Trophoblast cell (in vitro differentiated cells and primary cell): ENCODE data around the gene MAML3.

ENCODE experiments used
- DNase-seq, 2 donors: peaks; one replicate each; pipeline ENCODE4 v3.0.0-alpha.2; 2016
- H2AFZ ChIP-seq: 2 replicates; pipeline ENCODE4 v1.6.1; 2013; ENCODE audit warnings: low read length, moderate library complexity, mild to moderate bottlenecking; ENCODE audit not compliant: insufficient read depth, poor library complexity
- H2AK5ac ChIP-seq: 2 replicates; pipeline ENCODE4 v1.6.1; 2013; ENCODE audit warnings: mild to moderate bottlenecking, low read length
- H2BK120ac ChIP-seq: 2 replicates; pipeline ENCODE4 v1.6.1; 2013; ENCODE audit warnings: low read length, mild to moderate bottlenecking, moderate library complexity; ENCODE audit not compliant: insufficient read depth, poor library complexity
- H2BK12ac ChIP-seq: 2 replicates; pipeline ENCODE4 v1.6.1; 2013; ENCODE audit warnings: mild to moderate bottlenecking, low read length, moderate library complexity
- H2BK5ac ChIP-seq: 2 replicates; pipeline ENCODE4 v1.6.1; 2013; ENCODE audit warnings: low read length, low read depth, moderate library complexity, mild to moderate bottlenecking; ENCODE audit not compliant: poor library complexity
- H3K14ac ChIP-seq: 2 replicates; pipeline ENCODE4 v1.6.1; 2013; ENCODE audit warnings: mild to moderate bottlenecking, low read length
- H3K18ac ChIP-seq: 2 replicates; pipeline ENCODE4 v1.6.1; 2013; ENCODE audit warnings: mild to moderate bottlenecking, low read length
- H3K23ac ChIP-seq: 2 replicates; pipeline ENCODE4 v1.6.1; 2013; ENCODE audit warnings: low read length
- H3K27ac ChIP-seq: 2 replicates; pipeline ENCODE4 v1.5.1; 2013; ENCODE audit warnings: low read depth, mild to moderate bottlenecking, inconsistent platforms, low read length, moderate library complexity
- H3K27me3 ChIP-seq: 2 replicates; pipeline ENCODE4 v1.6.1; 2013; ENCODE audit warnings: inconsistent platforms, mild to moderate bottlenecking, low read length, moderate library complexity; ENCODE audit not compliant: insufficient read depth
- H3K36me3 ChIP-seq, 2 experiments: 1 replicate in 1 of 2; 2 replicates in 1 of 2; pipeline ENCODE4 v1.6.1; 2013; ENCODE audit warnings: low read length in 2 of 2, mild to moderate bottlenecking in 2 of 2, moderate library complexity in 1 of 2; ENCODE audit not compliant: insufficient read depth in 2 of 2, control insufficient read depth in 1 of 2
- H3K4ac ChIP-seq: 2 replicates; pipeline ENCODE4 v1.6.1; 2013; ENCODE audit warnings: low read depth, mild to moderate bottlenecking, low read length, moderate library complexity
- H3K4me1 ChIP-seq, 2 experiments: 1 replicate in 1 of 2; 2 replicates in 1 of 2; pipeline ENCODE4 v1.6.1; 2013; ENCODE audit warnings: low read length in 2 of 2, mild to moderate bottlenecking in 2 of 2, moderate library complexity in 1 of 2; ENCODE audit not compliant: insufficient read depth in 2 of 2, control insufficient read depth in 1 of 2
- H3K4me2 ChIP-seq: 2 replicates; pipeline ENCODE4 v1.6.1; 2013; ENCODE audit warnings: inconsistent platforms, mild to moderate bottlenecking, low read length, moderate library complexity
- H3K4me3 ChIP-seq: 2 replicates; pipeline ENCODE4 v1.5.1; 2013; ENCODE audit warnings: mild to moderate bottlenecking, low read depth, low read length, inconsistent platforms
- H3K79me1 ChIP-seq: one replicate; pipeline ENCODE4 v1.6.1; 2013; ENCODE audit warnings: low read length
- H3K79me2 ChIP-seq: 2 replicates; pipeline ENCODE4 v1.6.1; 2013; ENCODE audit warnings: low read length, mild to moderate bottlenecking; ENCODE audit not compliant: control insufficient read depth, insufficient read depth, poor library complexity
- H3K9ac ChIP-seq: 2 replicates; pipeline ENCODE4 v1.6.1; 2013; ENCODE audit warnings: mild to moderate bottlenecking, low read length
- H3K9me3 ChIP-seq: 2 replicates; pipeline ENCODE4 v1.6.1; 2013; ENCODE audit warnings: low read depth, mild to moderate bottlenecking, control low read depth, inconsistent platforms, low read length; ENCODE audit not compliant: insufficient read depth
- H4K12ac ChIP-seq: 2 replicates; pipeline ENCODE4 v1.6.1; 2013; ENCODE audit warnings: low read depth, mild to moderate bottlenecking, low read length, moderate library complexity
- H4K8ac ChIP-seq: 2 replicates; pipeline ENCODE4 v1.6.1; 2013; ENCODE audit warnings: low read depth, mild to moderate bottlenecking, low read length, moderate library complexity
- H4K91ac ChIP-seq: one replicate; pipeline ENCODE4 v1.6.1; 2013; ENCODE audit warnings: low read depth, mild to moderate bottlenecking, low read length, moderate library complexity
- WGBS: extraction: QIAGEN DNeasy Blood & Tissue Kit; methylation state at CpG from one replicate; pipeline ENCODE4 v1.1.7; 2013; ENCODE audit warnings: missing lambda C conversion rate; ENCODE audit not compliant: insufficient read length, insufficient coverage; ENCODE audit errors: extremely low coverage; 5-methylcytosine and 5-hydroxymethylcytosine counted together

Gene MAML3

DNA sequence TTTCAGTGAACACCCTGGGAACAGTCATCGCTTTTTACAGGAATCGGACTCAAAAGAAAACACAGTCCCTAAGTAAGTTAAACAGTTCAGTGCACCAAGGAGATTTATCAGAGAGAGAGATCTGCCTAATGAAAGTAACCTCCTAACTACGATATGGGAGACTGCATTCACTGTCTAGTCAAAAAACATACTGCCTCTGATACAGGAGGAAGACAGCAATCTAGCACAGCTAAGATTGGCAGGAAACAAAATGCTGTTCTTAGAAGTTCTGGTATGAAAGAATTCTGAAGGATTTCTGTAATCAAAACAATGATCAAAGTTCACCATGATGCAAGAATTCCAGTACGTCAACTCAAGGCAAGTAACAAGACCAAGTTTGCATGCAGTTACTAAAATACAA, 92.8 kb downstream of the MAML3 start:
- peak overlapping the region; percentile 85 for H2BK5ac ChIP-seq
- no peak overlapping the region for H3K23ac ChIP-seq
- H4K8ac ChIP-seq: peak overlapping the region; percentile 53
- peak; percentile 55 to 95 for DNase-seq
- H4K91ac ChIP-seq: peak overlapping the region; percentile 57
- H2BK12ac ChIP-seq: peak overlapping the region; percentile 78
- peaks cover 6% of the 10 kb centered on the region for H3K79me2 ChIP-seq
- peaks cover 34% of the 10 kb centered on the region for H3K79me1 ChIP-seq
- H3K27ac ChIP-seq: peak overlapping the region; percentile 88
- no peak overlapping the region for H2AFZ ChIP-seq
- no peak overlapping the region for H3K18ac ChIP-seq
- H3K4me1 ChIP-seq: peaks cover 10 to 27% of the 10 kb centered on the region in 2 experiments
- no peak overlapping the region for H3K4ac ChIP-seq
- H3K27me3 ChIP-seq: no peaks in the 10 kb centered on the region
- peak overlapping the region; percentile 94 for H2BK120ac ChIP-seq
- no peaks in the 10 kb centered on the region for H3K9me3 ChIP-seq
- peak overlapping the region; percentile 57 for H3K14ac ChIP-seq
- H3K4me3 ChIP-seq: no peak overlapping the region
- no peak overlapping the region for H2AK5ac ChIP-seq
- H3K36me3 ChIP-seq: no peaks in the 10 kb centered on the region
- H3K9ac ChIP-seq: no peak overlapping the region
- no CpG with 5 or more reads among the region's 4 CpGs for WGBS
- no peak overlapping the region for H3K4me2 ChIP-seq
- no peak overlapping the region for H4K12ac ChIP-seq

DNA sequence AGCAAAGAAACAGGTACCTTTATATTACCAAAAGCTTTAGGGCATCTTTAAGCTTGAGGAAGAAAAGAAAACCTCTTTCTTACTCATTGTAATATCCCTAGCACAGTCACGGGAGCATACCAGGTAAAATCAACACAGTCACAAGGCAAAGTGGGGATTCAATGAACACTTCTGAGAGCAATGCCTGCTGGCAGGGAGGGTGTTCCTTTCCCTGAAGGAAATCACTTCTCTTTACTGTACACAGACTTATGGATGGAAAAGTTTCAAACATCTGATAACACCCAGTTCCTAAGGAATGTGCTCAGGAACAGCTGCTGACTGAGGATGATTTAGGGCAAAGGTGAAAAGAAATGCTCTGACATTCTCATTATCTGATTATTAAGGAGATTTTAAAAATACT, 94.8 kb downstream of the MAML3 start:
- Histone ChIP-seq H3K9me3 (no peaks in the 10 kb centered on the region), H3K4me2 (no peak overlapping the region)
- WGBS: no CpG with 5 or more reads among the region's 1 CpG

GRCh38 chr4:140057701-140058100, 96.3 kb downstream of the MAML3 start:
- Histone ChIP-seq H2BK5ac (peak overlapping the region; percentile 75), H2BK120ac (peak overlapping the region; percentile 24), H3K18ac (peak overlapping the region; percentile 68), H3K27ac (peak overlapping the region; percentile 28), H3K4me1 (peaks cover 13 to 18% of the 10 kb centered on the region in 2 experiments), H3K9me3 (no peaks in the 10 kb centered on the region), H3K14ac (peak overlapping the region; percentile 25), H3K4ac (peak overlapping the region; percentile 21), H2AK5ac (no peak overlapping the region), H4K12ac (no peak overlapping the region), H3K27me3 (no peaks in the 10 kb centered on the region), H4K8ac (peak overlapping the region; percentile 78), H4K91ac (peak overlapping the region; percentile 66), H2AFZ (no peak overlapping the region), H3K9ac (no peak overlapping the region), H3K23ac (no peak overlapping the region), H3K79me2 (peaks cover 2% of the 10 kb centered on the region), H3K36me3 (no peaks in the 10 kb centered on the region), H3K4me2 (no peak overlapping the region), H3K79me1 (peaks cover 25% of the 10 kb centered on the region), H2BK12ac (peak overlapping the region; percentile 79), H3K4me3 (no peak overlapping the region)
- DNase-seq: no peak
- no CpG with 5 or more reads among the region's 2 CpGs for WGBS

More for the DNA sequence above, 94.8 kb downstream of the MAML3 start:
- H3K4me1 ChIP-seq: peaks cover 9 to 16% of the 10 kb centered on the region in 2 experiments
- no peak overlapping the region for H4K12ac ChIP-seq
- peaks cover 2% of the 10 kb centered on the region for H3K79me2 ChIP-seq
- H3K23ac ChIP-seq: no peak overlapping the region
- no peak overlapping the region for H2BK12ac ChIP-seq
- no peaks in the 10 kb centered on the region for H3K36me3 ChIP-seq
- H2AK5ac ChIP-seq: no peak overlapping the region
- no peak overlapping the region for H3K18ac ChIP-seq
- H2BK120ac ChIP-seq: no peak overlapping the region
- H3K9ac ChIP-seq: no peak overlapping the region
- no peak overlapping the region for H4K8ac ChIP-seq
- peaks cover 22% of the 10 kb centered on the region for H3K79me1 ChIP-seq
- no peak overlapping the region for H4K91ac ChIP-seq
- H3K4me3 ChIP-seq: no peak overlapping the region
- H3K4ac ChIP-seq: no peak overlapping the region
- H2BK5ac ChIP-seq: no peak overlapping the region
- no peak overlapping the region for H3K14ac ChIP-seq
- no peak overlapping the region for H2AFZ ChIP-seq
- peak; percentile 81 to 82 for DNase-seq
- peak overlapping the region; percentile 94 for H3K27ac ChIP-seq
- no peaks in the 10 kb centered on the region for H3K27me3 ChIP-seq

- H3K18ac ChIP-seq: no peak overlapping the region
- peaks cover 9 to 12% of the 10 kb centered on the region in 2 experiments for H3K4me1 ChIP-seq
- H3K79me2 ChIP-seq: peaks cover 2% of the 10 kb centered on the region
- no peak overlapping the region for H2AK5ac ChIP-seq
- H3K4me3 ChIP-seq: no peak overlapping the region
- no peak overlapping the region for H3K27ac ChIP-seq
- H3K36me3 ChIP-seq: no peaks in the 10 kb centered on the region
- H3K27me3 ChIP-seq: no peaks in the 10 kb centered on the region
- no peak overlapping the region for H2BK12ac ChIP-seq
- no peak overlapping the region for H4K8ac ChIP-seq
- H4K12ac ChIP-seq: no peak overlapping the region
- no peak overlapping the region for H3K9ac ChIP-seq
- H3K4me2 ChIP-seq: no peak overlapping the region
- H4K91ac ChIP-seq: peak overlapping the region; percentile 19
- H2AFZ ChIP-seq: no peak overlapping the region
- no peak overlapping the region for H2BK120ac ChIP-seq
- DNase-seq: peak in 1 of 2 donors; percentile 44
- H3K9me3 ChIP-seq: no peaks in the 10 kb centered on the region
- peaks cover 17% of the 10 kb centered on the region for H3K79me1 ChIP-seq
- H3K14ac ChIP-seq: no peak overlapping the region
- WGBS: no CpG with 5 or more reads among the region's 3 CpGs
- no peak overlapping the region for H3K23ac ChIP-seq
- no peak overlapping the region for H2BK5ac ChIP-seq
- no peak overlapping the region for H3K4ac ChIP-seq
Measured at GRCh38 chr4:140056015-140056414, 98.0 kb downstream of the MAML3 start.
